ENCODE results near the gene OR10G4.

DNA sequence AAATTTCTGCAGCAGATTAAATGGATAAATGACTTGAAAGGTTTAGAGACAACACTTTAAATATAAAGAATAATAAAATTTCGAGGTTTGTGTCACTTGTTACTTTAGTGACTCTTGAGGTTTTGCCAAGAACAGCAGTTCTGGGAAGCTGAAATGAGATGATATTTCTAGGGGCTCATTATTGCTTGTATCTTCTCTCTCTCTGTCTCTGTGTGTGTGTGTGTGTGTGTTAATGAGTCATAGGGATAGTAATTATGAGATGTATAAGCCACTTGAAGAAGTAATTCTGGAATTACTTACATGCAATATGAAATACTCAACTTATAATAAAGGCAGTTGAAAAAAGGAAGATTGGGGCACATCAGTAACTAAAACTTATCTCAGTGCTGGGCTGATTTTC is 38.0 kb downstream of the OR10G4 start:
- no peak for TF ChIP-seq EP300 (IDR thresholded peaks at IDR 0.05)
- TF ChIP-seq, protein P1, sequence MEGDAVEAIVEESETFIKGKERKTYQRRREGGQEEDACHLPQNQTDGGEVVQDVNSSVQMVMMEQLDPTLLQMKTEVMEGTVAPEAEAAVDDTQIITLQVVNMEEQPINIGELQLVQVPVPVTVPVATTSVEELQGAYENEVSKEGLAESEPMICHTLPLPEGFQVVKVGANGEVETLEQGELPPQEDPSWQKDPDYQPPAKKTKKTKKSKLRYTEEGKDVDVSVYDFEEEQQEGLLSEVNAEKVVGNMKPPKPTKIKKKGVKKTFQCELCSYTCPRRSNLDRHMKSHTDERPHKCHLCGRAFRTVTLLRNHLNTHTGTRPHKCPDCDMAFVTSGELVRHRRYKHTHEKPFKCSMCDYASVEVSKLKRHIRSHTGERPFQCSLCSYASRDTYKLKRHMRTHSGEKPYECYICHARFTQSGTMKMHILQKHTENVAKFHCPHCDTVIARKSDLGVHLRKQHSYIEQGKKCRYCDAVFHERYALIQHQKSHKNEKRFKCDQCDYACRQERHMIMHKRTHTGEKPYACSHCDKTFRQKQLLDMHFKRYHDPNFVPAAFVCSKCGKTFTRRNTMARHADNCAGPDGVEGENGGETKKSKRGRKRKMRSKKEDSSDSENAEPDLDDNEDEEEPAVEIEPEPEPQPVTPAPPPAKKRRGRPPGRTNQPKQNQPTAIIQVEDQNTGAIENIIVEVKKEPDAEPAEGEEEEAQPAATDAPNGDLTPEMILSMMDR (IDR thresholded peaks at IDR 0.05) = no peak
- TF ChIP-seq POLR2A (IDR thresholded peaks at IDR 0.05) = no peak

All from tibial nerve (tissue), 4 donors.